Karpas-422 (cell line): ENCODE measurements around the gene GNAO1. TPM values are rescaled to one million over a fixed set of nuclear protein-coding genes. Genes with fewer than 3 reads are reported as not detected.

Experiments used
- DNase-seq: peaks from one replicate; pipeline ENCODE4 v3.0.0-alpha.2; 2015
- H2AFZ ChIP-seq: fragments of 200-600 bp; sonication (generic); 2 replicates; pipeline ENCODE4 v1.6.1; 2014; ENCODE audit warnings: antibody characterized with exemption, low read length, mixed read lengths
- H3K27ac ChIP-seq: fragments of 200-600 bp; sonication (generic); 2 replicates; pipeline ENCODE4 v1.5.1; 2014; ENCODE audit warnings: mild to moderate bottlenecking, low read length, moderate library complexity
- H3K27me3 ChIP-seq: fragments of 200-600 bp; sonication (generic); 2 replicates; pipeline ENCODE4 v1.6.1; 2014; ENCODE audit warnings: low read length, mixed read lengths
- H3K36me3 ChIP-seq: fragments of 200-600 bp; sonication (generic); 2 replicates; pipeline ENCODE4 v1.6.1; 2014; ENCODE audit warnings: low read length, mixed read lengths; ENCODE audit not compliant: insufficient read depth
- H3K4me1 ChIP-seq: fragments of 200-600 bp; sonication (generic); 2 replicates; pipeline ENCODE4 v1.6.1; 2014; ENCODE audit warnings: mild to moderate bottlenecking, low read length, mixed read lengths
- H3K4me2 ChIP-seq: fragments of 200-600 bp; sonication (generic); 2 replicates; pipeline ENCODE4 v1.6.1; 2014; ENCODE audit warnings: low read length, low read depth, mild to moderate bottlenecking; ENCODE audit not compliant: poor library complexity, severe bottlenecking
- H3K4me3 ChIP-seq: fragments of 200-600 bp; sonication (generic); 2 replicates; pipeline ENCODE4 v1.5.1; 2014; ENCODE audit warnings: mild to moderate bottlenecking, antibody characterized with exemption, low read length, mixed read lengths
- H3K79me2 ChIP-seq: fragments of 200-600 bp; sonication (generic); 2 replicates; pipeline ENCODE4 v1.6.1; 2014; ENCODE audit warnings: mild to moderate bottlenecking, low read length, mixed read lengths
- H3K9ac ChIP-seq: fragments of 200-600 bp; sonication (generic); 2 replicates; pipeline ENCODE4 v1.6.0; 2014; ENCODE audit warnings: low read length
- H3K9me2 ChIP-seq: fragments of 200-600 bp; sonication (generic), shearing (Covaris generic); replicated peaks from 2 replicates; pipeline ENCODE4 v1.6.0; 2014; ENCODE audit warnings: mild to moderate bottlenecking, low read length, moderate library complexity; ENCODE audit not compliant: insufficient read depth
- H3K9me3 ChIP-seq: fragments of 300-700, 200-600 bp; sonication (generic); 2 replicates; pipeline ENCODE4 v1.6.1; 2014; ENCODE audit warnings: low read length, mixed read lengths
- H4K20me1 ChIP-seq: fragments of 200-600 bp; sonication (generic); 2 replicates; pipeline ENCODE4 v1.6.1; 2014; ENCODE audit warnings: mild to moderate bottlenecking, antibody characterized with exemption, low read length, low read depth; ENCODE audit not compliant: insufficient read depth
- total RNA-seq: library from RNA; depleted of rRNA; stranded (reverse); fragments of >200 nt; shearing (Covaris generic); gene quantifications from 2 replicates; pipeline ENCODE4 v1.2.3, GENCODE V29; 2014; ENCODE audit warnings: low replicate concordance

GNAO1 gene
- total RNA-seq, 1 experiment from 2014 or later, result 2.3 TPM

DNA sequence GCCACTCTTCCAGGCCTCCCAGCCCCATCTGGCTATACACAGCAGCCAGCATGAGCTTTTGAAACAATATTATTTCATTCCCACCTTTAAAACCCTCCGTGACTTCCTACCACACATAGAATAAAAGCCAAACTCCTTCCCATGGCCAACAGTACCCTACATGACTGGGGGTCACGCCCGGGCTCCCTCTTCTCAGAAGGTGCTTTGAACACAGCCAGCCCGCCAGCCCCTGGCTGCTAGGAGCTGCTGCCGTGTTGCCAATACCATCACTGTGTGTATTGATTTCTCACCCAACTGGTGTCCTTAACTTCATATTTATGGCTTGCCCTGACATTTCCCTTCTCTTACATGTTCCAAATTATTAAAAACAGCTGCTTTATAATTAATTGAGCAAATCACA, 111.2 kb downstream of the GNAO1 start:
- Histone ChIP-seq H2AFZ (no peak overlapping the region), H3K4me2 (no peak overlapping the region), H3K79me2 (no peaks in the 10 kb centered on the region), H3K36me3 (no peaks in the 10 kb centered on the region), H3K4me3 (no peak overlapping the region), H3K9me3 (no peaks in the 10 kb centered on the region), H3K9me2 (no peaks in the 10 kb centered on the region), H3K9ac (no peak overlapping the region), H3K4me1 (no peaks in the 10 kb centered on the region), H4K20me1 (no peaks in the 10 kb centered on the region), H3K27me3 (no peaks in the 10 kb centered on the region), H3K27ac (no peak overlapping the region)
- DNase-seq, result no peak

DNA sequence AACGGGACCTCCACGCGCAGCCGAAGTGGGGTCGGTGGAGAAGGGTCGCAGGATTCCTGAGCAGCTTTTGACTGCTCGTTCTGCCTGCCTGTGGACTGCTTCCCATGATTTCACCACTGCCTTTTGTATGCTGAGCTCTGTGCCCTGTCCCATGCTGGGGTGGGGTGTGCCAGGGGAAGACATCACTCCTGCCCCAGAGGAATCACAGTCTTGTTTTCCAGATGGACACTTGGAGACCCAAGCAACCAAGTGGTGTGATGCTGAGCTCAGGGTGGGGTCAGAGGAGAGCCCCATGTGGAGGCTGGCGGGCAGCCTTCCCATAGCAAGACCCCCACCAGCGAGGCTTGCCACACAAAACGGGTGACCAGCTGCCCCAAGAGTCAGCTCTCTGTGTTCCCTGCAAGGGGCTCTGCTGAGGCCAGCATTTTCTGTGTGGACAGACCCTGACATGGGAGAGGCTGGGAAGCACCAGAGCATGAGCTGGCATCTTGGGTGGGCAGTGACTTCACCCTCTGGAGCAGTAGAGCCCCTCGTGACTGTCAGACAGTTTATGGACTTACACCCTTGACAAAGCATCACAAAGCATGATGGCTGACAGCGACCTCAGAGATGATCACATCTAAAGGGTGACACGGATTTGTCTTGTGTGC, 111.9 kb downstream of the GNAO1 start:
- Histone ChIP-seq H3K4me2 (no peak overlapping the region), H2AFZ (no peak overlapping the region), H3K9me3 (no peaks in the 10 kb centered on the region), H3K36me3 (no peaks in the 10 kb centered on the region), H3K9ac (no peak overlapping the region), H3K79me2 (no peaks in the 10 kb centered on the region), H3K27ac (no peak overlapping the region), H3K4me1 (no peaks in the 10 kb centered on the region), H3K4me3 (no peak overlapping the region), H4K20me1 (no peaks in the 10 kb centered on the region), H3K9me2 (no peaks in the 10 kb centered on the region), H3K27me3 (no peaks in the 10 kb centered on the region)
- no peak for DNase-seq

DNA sequence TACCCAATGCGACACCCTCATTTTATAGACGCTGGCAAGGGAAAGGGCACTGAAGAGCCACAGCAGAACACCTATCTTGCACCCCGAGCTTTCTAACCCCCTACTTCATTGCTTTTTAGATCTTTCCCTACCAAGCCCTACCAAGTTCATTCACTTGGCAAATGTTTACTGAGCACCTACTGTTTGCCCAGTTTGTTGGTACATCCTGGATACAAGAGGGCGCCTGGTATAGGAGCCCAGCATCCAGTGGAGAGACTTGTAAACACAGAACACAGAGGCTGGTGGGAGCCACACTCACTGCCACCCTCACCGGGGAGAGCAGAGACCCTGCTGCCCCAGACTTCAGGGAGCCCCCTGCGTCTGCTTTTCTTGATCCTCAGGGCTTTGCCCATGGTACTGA, 112.6 kb downstream of the GNAO1 start:
- no peak for DNase-seq
- no peak overlapping the region for H3K9ac ChIP-seq
- no peaks in the 10 kb centered on the region for H3K36me3 ChIP-seq
- H3K9me3 ChIP-seq, result no peaks in the 10 kb centered on the region
- H3K4me2 ChIP-seq, result no peak overlapping the region
- no peak overlapping the region for H3K4me3 ChIP-seq
- H3K27me3 ChIP-seq, result no peaks in the 10 kb centered on the region
- H4K20me1 ChIP-seq, result no peaks in the 10 kb centered on the region
- no peak overlapping the region for H2AFZ ChIP-seq
- H3K27ac ChIP-seq, result no peak overlapping the region
- H3K4me1 ChIP-seq, result no peaks in the 10 kb centered on the region
- H3K79me2 ChIP-seq, result no peaks in the 10 kb centered on the region
- no peaks in the 10 kb centered on the region for H3K9me2 ChIP-seq

DNA sequence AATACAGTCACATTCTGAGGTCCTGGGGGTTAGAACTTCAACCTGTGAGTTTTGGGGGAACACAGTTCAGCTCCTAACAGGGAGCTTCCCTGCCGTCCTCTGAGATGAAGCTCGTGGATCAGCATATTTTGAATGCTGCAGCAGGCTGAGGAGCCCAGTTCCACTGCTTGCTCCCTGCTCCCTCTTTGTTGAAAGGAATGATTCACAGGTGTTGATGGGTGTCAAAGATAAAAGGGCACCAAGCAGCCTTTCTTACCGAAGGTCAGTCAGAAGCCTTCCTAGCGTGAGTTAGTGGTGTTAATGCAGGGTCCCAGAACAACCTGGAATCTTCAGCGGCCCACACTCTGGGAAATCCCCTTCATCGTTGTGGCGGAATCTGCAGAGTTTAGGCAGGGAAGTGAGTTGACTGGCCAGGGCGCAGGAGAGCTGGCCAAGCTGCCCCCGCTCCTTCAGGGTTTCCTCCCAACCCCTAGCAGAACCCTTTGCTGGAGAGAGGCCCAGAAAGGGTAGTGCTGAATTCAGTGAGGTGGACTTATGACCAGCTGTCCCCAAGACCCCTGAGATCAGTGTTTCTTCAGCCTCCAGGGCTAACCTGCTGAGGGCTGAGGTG, 114.8 kb downstream of the GNAO1 start:
- DNase-seq, result no peak
- H3K4me1 ChIP-seq, result no peaks in the 10 kb centered on the region
- no peak overlapping the region for H2AFZ ChIP-seq
- no peak overlapping the region for H3K4me2 ChIP-seq
- H3K27me3 ChIP-seq, result no peaks in the 10 kb centered on the region
- H3K9me3 ChIP-seq, result no peaks in the 10 kb centered on the region
- no peaks in the 10 kb centered on the region for H3K9me2 ChIP-seq
- H4K20me1 ChIP-seq, result no peaks in the 10 kb centered on the region
- no peak overlapping the region for H3K9ac ChIP-seq
- H3K4me3 ChIP-seq, result no peak overlapping the region
- no peaks in the 10 kb centered on the region for H3K79me2 ChIP-seq
- H3K36me3 ChIP-seq, result no peaks in the 10 kb centered on the region
- no peak overlapping the region for H3K27ac ChIP-seq

DNA sequence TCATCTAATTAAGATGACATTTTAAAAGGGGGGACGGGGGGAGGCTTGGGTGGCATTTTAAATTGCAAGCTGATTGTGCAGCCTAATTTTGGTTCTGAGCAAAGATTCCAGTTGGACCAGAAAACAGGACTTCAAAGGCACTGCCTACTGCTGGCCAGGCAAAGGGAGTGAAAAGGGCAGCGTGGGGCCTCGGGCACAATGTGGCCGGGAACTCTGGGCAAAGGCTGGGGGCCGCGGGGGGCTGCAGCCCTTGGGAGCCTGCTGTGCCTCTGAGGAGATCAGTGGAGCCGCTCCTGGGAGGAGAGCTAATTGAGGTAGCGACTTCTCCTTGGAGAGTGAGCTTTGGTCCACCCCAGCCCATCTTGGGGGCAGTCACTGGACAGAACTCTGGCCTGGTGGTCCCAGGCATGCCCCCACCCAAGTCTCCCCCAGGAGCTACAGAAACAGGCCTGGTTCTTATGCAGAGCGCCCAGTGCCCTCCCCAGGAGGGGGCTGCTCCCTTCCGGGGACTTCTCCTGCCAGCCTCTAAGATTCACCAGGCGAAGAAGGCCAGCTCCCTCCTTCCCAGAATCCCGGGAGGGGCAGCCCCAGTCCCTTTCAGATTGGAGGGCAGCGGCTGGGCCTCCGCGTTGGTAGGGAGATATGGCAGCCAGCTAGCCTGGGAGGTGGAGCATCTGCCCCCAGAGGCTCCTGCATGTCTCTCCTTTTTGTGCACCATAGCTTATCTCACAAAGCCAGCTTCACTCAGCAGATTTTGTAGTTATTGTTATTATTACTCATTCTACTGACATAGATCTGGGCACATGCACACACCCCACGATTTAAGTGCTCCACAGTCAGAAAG, 115.6 kb downstream of the GNAO1 start:
- no peak overlapping the region for H3K9ac ChIP-seq
- no peak for DNase-seq
- no peaks in the 10 kb centered on the region for H3K79me2 ChIP-seq
- no peaks in the 10 kb centered on the region for H3K27me3 ChIP-seq
- H3K9me3 ChIP-seq, result no peaks in the 10 kb centered on the region
- H3K36me3 ChIP-seq, result no peaks in the 10 kb centered on the region
- H3K4me3 ChIP-seq, result no peak overlapping the region
- no peak overlapping the region for H3K27ac ChIP-seq
- no peaks in the 10 kb centered on the region for H3K9me2 ChIP-seq
- no peaks in the 10 kb centered on the region for H3K4me1 ChIP-seq
- no peak overlapping the region for H2AFZ ChIP-seq
- H4K20me1 ChIP-seq, result no peaks in the 10 kb centered on the region
- H3K4me2 ChIP-seq, result no peak overlapping the region

DNA sequence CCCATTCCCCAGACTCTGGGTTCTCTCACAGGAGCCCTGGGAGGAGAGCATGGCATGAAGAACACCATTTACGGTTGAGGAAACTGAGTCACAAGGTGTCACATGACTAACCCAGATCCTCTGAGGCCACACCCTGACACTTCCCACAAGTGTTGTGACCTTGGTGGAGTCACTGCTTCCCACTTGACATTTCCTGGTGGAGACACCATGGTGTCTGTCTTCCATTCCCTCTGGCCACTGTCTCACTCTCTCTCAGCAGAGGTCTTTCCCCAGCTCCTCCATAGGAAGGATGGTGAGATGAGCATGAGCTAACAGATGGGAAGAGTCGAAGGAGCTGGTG, 116.2 kb downstream of the GNAO1 start:
- Histone ChIP-seq H3K27me3 (no peaks in the 10 kb centered on the region), H3K79me2 (no peaks in the 10 kb centered on the region), H3K9me3 (no peaks in the 10 kb centered on the region), H3K27ac (no peak overlapping the region), H3K4me3 (no peak overlapping the region), H3K4me2 (no peak overlapping the region), H4K20me1 (no peaks in the 10 kb centered on the region), H3K9me2 (no peaks in the 10 kb centered on the region), H3K36me3 (no peaks in the 10 kb centered on the region), H3K9ac (no peak overlapping the region), H3K4me1 (no peaks in the 10 kb centered on the region), H2AFZ (no peak overlapping the region)
- DNase-seq, result no peak

DNA sequence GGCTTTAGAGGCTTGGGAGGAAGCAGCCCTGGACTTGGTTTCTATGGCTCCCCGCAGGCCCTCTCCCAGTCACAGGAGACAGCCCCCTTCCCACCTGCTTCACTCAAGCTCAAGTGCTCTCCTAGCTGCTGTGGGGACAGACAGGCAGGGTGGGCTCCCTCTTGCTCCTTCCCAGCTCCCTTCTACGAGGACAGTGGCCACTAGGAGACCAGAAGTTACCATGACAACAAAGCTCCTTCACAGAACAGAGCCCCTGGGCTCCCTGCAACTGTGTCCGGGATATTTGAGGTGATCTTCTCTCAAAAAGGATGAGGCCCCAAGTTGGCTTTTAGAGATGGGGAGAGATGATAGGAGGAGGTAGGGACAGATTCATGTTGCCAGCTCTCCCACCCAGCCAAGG, 117.7 kb downstream of the GNAO1 start:
- H3K27ac ChIP-seq, result no peak overlapping the region
- no peak overlapping the region for H3K4me3 ChIP-seq
- H3K4me1 ChIP-seq, result no peaks in the 10 kb centered on the region
- H4K20me1 ChIP-seq, result no peaks in the 10 kb centered on the region
- H3K9me3 ChIP-seq, result no peaks in the 10 kb centered on the region
- H3K9me2 ChIP-seq, result no peaks in the 10 kb centered on the region
- H3K4me2 ChIP-seq, result no peak overlapping the region
- H2AFZ ChIP-seq, result no peak overlapping the region
- H3K79me2 ChIP-seq, result no peaks in the 10 kb centered on the region
- H3K36me3 ChIP-seq, result no peaks in the 10 kb centered on the region
- no peaks in the 10 kb centered on the region for H3K27me3 ChIP-seq
- no peak overlapping the region for H3K9ac ChIP-seq
- no peak for DNase-seq

DNA sequence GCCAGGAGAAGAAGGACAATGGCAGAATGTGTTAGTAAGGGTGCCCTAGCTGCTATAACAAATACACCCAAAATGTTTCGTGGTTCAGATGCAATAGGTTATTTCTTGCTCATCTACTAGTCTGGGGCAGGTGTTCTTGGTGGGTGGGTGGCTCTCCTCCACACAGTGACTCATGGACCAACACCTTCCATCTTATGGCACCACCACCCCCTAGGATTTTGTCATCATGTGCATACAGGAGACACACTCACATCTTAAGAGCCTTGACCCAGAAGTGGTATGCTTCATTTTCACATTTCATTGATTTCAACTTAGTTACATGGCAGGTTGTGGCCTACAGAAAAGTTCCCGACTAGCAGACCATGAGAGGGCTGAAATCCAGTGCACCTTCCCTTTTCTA, 119.4 kb downstream of the GNAO1 start:
- Histone ChIP-seq H3K36me3 (no peaks in the 10 kb centered on the region), H3K9me2 (no peaks in the 10 kb centered on the region), H3K4me1 (no peaks in the 10 kb centered on the region), H3K27ac (no peak overlapping the region), H2AFZ (no peak overlapping the region), H3K9ac (no peak overlapping the region), H3K9me3 (no peaks in the 10 kb centered on the region), H4K20me1 (no peaks in the 10 kb centered on the region), H3K79me2 (no peaks in the 10 kb centered on the region), H3K27me3 (no peaks in the 10 kb centered on the region), H3K4me3 (no peak overlapping the region), H3K4me2 (no peak overlapping the region)
- no peak for DNase-seq
